ENCODE results near the gene USP3.

Gene USP3, protein sequence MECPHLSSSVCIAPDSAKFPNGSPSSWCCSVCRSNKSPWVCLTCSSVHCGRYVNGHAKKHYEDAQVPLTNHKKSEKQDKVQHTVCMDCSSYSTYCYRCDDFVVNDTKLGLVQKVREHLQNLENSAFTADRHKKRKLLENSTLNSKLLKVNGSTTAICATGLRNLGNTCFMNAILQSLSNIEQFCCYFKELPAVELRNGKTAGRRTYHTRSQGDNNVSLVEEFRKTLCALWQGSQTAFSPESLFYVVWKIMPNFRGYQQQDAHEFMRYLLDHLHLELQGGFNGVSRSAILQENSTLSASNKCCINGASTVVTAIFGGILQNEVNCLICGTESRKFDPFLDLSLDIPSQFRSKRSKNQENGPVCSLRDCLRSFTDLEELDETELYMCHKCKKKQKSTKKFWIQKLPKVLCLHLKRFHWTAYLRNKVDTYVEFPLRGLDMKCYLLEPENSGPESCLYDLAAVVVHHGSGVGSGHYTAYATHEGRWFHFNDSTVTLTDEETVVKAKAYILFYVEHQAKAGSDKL
- 36.0 to 159 (median 81.1) reads per million in 18 experiments for total RNA-seq

DNA sequence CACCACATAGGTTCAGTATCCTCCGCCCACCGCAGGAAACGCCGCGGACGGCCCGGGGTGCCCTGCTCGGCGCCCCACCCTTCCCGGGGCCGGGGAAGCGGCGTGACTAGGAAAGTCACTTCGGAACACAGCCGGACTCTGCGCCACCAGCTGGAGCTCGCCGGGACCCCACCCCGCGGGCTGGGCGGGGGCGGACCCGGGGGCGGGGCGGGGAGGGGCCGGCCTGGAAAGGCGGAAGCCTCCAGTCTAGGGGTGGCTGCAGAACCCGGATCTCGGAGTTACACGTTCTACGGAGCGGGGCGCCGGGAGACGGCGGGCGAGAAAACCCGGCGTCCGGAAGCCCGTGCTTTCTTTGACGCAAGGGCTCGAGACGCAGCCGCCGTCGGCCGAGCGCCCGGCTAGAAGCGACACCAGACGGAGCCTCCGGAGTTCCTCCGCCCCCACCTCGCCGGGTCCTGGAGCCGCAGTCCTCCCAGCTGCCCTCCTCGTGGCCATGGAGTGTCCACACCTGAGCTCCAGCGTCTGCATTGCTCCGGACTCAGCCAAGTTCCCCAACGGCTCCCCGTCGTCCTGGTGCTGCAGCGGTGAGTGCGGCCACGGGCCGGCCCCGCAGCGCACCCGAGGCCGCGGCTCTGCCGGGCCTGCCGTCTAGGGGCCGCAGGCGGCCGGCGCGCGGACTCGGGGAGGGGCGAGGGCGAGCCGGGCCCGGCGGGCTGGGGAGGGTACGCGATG, at the start of gene USP3:
Gene USP3 (plus strand): TSS at position 347 of the 732 bp plus-strand sequence. CDS start 147 bp downstream, at position 494.
- DNase-seq, result peak; percentile 96 to 97

DNA sequence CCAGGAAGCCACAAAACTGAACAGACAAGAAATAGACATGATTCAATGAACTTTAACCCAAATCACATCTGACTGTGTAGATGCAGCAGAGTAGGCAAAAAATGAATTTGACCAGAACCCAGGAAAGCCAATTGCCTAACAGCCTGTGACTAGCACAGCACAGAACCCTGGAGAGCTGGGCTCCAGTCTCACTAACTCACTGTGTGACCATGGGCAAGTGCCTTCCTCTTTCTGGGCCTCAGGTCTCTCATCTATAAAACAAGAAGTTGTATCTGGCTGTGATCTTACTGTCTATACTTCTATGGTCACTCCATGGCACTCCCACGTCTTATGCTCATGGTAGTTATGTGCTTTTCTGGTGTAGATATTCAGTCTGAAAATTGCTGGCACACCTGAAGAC, 48.1 kb upstream of the USP3 start:
- DNase-seq, result peak; percentile 54 to 78

DNA sequence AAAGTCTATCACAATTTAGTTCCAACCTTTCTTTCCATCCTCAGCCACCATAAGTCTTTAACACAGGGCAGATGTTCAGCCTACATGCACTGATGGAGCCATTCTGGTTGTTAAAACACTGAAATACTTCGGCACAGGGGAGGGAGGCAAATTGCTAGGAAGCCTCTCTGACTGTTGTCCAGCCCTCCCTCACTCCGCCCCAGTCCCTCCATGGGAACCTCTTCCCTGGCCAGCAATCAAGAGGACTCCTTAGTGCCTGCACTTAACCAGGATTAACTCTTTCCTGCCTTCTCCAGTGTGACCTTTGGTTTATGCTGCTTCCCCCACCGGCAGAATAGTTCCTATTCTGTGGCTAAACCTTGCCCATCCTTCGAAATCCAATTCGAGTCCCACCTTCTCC, 47.0 kb upstream of the USP3 start:
- DNase-seq, result no peak

DNA sequence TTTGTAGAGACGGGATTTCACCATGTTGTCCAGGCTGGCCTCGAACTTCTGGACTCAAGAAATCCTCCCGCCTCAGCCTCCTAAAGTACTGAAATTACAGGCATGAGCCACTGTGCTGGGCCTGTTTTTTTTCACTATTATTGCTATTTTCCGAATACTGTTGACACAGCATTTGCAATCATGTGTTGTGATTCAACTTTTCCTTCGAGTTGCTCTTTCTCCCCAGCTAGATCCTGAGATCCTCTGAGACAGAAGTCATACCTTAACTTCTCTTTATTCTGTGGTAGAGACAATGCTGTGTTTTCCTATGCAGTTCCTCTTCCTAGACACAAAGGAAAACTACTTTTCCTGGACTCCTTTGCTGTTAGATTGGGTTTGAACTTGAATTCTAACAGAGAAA, 46.4 kb upstream of the USP3 start:
- peak; percentile 41 to 53 for DNase-seq

DNA sequence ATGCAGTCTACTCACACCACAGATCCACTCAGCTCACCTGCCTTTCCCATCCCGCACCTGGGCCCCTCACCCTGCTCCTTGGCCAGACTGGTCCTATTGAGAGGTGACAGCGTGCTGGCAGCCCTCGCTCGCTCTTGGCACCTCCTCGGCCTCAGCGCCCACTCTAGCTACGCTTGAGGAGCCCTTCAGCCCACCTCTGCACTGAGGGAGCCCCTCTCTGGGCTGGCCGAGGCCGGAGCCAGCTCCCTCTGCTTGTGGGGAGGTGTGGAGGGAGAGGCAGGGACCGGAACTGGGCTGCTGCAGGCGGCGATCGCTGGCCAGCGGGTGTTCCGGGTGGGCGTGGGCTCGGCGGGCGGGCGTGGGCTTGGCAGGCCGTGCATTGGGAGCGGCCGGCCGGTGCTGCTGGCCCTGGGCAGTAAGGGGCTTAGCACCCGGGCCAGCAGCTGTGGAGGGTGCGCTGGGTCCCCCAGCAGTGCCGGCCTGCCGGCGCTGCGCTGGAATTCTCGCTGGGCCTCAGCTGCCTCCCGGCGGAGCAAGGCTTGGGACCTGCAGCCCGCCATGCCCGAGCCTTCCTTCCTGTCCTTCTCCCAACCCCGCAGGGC, 45.5 kb upstream of the USP3 start:
- DNase-seq, result no peak

DNA sequence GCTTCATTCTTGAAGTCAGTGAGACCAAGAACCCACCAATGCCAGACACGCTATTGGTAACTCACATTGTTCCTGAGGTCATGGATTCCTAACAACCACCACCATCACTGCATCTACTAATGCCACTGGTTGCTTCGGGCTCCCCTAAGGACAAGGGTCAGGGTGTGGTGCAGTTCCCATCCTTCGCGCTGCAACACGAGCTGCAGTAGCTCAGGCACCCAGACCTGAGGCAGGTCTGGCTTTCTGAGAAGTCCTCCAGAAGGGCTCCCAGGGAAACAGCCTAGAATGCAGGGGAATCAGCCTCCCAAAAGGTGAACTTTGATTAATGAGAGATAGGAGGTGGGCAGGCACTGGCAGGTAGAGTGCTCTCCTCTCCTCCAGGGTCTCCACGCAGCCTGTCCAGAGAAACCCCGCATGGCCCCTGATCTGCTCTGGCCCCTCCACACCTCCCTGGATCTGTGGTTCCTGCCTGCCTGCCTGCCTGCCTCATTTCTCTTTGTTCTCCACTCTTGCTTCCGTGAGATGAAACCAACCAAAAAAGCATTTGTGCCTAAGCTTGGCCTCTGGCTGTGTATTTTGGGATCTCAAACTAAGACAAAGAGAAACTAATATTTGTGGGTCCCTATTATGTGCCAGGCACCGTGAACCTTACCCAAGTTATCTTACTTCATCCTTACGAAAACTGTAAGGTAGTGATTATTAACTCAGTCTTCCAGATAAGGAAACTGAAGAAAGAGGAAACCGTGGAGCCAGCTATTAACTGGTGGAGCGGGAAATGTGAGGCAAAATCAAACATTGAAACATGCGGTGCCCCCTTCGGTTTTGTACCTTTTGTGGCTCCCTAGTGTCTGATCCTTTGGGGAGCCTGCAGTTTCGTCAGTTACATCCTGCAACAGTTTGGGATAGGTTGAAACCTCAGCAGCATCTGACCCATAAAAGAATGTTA, 43.9 kb upstream of the USP3 start:
- no peak for DNase-seq

DNA sequence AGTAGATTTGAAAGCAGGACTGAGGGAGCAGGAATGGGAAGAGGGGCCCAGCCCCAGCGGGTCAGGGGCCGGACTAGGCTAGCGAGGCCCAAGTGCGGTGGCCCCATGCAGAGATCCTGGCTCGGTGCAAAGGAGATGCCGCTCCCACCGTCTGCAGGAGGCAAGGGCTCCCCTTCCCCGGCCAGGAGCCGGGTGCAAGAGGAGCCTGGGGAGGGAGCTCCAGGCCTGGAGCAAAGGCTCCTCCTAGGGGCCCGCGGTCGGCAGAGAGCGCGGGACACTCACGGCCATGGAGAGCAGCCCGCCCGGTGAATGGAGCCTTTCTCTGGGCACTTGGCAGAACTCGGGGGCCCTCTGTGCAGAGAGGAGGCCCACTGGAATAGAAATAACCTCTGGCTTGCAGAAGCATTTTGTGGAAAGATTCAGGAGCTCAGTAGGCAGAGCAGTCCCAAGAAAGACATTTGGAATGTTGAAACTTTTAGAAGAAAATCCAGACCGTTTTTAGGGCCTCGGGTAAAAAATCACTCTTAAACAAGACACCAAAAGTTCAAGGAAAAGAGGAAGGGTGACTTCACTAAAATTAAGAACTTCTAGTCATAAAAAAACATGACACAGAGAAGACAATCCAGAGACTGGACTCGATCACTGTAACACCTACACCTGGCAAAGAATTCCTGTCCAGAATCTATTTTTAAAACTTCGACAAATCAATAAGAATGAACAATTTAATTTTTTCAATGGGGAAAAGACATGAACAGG, 43.0 kb upstream of the USP3 start:
- DNase-seq, result peak in 1 of 2 donors; percentile 53

DNA sequence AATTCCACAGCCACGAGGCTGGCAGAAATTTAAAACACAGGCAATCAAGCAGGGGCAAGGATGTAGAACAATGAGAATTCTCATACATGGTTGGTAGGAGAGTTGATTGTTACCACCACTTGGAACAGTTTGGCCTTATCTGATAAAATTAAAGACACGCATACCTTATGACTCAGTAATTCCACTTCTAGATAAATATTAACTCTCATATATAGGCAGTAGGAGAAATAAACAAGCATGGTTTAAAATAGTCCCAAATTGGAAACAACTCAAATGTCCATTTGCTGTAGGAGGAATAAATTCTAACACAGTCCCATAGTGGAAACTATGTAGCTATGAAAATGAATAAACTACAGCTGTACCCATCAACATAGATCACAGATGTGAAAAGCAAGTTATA, 42.3 kb upstream of the USP3 start:
- no peak for DNase-seq

DNA sequence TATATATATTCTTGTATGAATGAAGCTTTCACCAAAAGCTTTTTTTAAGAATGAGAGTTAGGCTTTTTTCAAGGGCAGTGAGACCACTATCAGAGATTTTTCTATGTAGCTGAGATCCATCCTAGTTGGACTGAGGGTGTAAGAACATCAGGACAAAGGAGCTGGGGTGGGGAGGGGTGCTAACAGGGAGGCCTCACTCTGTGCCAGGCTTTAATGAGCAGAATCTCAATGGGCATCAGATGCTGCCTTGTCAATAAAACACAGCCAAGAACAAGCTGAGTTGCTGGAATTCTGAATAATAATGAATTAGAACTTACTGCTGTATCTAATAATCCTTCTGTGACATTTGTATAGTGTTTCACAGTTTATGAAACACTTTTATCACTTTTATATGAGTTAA, 41.4 kb upstream of the USP3 start:
- DNase-seq, result no peak

DNA sequence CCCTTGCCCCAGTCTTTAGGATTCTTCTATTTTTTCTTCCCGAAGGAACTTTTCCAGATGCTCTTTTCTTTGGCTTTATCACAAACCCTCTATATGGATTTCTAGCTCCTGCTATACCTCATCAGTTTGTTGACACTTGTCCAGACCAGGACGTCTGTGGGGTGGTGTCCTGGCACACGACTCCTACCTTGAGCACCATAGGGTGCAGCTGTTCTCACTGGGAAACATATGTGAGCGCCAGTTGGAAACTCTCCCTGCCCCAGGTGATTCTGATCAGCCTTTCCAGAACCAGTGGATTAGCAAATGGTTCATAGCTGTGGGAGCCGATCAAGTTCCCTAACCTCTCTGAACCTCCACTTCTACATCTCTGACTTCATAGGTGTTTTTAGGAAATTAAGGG, 40.6 kb upstream of the USP3 start:
- DNase-seq, result no peak

DNA sequence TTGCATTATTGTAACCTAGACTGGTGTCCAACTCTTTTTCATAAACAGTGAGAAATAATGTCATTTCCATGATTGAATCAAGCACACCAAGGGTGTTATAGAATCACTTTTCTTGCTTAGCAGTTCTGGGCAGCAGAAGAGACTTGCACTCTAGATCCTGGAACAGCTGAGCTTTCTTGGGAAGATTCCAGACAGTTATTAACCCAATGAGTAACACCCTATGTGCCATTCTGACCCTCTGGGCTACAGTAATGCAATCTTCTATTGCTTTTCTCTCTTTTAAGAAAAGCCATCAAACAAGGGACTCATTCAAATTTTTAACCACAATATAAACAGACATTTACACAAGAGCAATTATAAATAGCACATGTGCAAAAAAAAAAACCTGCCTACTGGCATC, 39.3 kb upstream of the USP3 start:
- no peak for DNase-seq

DNA sequence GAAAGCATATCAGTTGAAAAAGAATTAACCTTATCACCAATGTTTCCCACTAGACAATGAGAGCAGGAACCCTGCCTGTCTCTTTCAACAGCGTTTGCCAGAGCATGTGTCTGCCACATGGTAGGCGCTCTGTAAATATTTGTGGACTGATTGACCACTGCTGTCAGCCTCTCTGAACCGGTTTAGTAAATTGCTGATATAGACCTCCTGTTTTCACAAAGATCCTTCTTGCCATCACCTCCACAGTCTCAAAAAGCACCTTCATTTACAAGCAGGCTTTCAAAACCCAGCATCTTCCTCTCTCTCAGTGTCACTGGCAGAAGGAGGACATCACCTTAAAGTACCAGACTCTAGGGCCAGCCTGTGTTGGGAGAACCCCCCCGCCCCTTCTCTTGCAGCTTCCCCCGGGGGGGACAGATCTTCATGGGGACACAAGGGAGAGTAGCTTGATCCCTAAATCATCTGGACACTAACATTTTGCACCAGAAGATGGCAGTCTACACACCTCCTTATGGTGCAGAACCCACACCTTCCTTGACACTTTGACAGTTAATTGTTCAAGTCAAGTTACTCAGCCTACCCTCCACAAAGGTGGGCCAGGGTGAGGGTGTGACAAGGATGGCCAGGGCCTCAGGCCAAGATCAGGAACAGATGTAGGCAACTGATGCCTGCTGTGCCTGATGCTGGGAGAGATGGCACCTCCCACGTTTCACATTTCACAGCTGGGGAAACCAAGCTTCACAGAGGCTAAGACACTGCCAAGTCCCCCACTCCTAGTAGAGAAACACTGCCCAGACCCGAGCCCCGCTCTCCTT, 37.8 kb upstream of the USP3 start:
- DNase-seq, result peak; percentile 69 to 83

DNA sequence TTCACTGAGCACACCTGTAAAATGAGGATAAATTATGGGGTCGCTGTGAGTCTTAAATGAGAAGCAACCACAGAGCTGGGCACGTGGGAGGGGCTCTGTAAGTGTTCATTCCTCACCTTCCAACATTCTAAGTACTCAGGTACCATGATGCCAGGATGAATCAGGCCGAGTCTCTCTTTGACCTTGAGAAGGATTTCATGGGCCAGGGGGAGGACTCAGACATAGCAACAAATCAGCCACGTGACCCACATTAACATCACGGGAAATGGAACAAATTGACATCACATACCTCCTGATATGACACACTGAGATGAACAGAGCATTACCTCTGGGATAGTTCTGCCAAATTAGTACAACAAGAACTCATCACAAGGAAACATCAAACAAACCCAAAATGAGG, 35.2 kb upstream of the USP3 start:
- no peak for DNase-seq

DNA sequence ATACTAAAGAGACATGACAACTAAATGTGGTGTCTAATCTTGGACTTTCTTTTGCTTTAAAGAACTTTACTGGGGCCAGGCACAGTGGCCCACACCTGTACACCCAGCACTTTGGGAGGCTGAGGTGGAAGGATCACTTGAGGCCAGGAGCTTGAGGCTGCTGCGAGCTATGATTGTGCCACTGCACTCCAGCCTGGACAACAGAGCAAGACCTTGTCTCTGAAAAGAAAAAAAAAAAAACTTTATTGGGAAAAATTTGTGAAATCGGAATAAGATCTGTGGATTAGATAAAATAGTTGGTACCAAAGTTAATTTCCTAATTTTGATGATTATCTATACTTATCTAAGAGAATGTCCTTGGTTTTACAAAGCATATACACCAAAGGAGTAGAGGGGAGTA, 34.4 kb upstream of the USP3 start:
- DNase-seq, result no peak

DNA sequence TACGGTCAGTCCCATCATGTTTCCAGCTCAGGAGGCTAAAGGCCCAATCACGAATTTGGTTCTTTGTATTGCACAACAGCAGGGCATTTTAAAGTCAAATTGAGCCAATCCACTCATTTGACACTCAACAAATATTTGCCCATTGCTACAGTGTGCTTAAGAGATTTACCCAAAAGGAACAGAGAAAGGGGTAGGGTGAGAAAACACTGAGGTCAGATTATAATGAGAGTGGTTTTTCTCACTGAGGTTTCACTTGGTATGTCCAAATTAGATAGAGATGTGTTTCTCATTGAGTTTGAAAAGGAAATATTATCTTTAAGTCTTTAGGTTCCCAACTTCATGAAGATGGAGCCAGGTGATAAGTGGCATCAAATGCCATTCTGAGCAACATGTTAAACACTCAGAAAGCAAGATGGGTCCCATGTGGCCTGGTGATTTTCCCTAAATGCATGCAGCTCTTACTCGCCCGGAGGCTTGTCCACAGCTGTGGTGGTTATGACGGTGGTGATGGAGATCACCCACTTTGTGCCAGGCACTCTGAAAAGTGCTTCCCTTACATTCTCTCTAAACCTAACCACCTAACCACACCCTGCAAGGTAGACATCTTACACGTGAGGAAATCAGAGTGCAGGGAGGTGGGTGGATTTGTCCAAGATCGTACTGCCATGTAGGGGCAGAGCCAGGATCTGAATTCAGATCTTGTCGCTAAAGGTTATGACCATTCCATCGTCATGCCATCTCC, 31.2 kb upstream of the USP3 start:
- DNase-seq, result no peak

DNA sequence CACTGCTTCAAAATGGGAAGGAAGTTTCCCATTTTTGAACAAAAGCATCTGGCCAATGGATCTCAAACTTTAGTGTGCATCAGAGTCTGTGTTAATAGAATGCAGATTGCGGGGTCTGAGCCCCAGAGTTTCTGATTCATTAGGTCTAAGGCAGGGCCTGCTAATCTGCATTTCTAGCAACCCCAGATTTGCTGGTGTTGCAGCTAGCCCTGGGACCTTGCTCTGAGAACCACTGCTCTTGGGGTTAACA, 30.7 kb upstream of the USP3 start:
- no peak for DNase-seq

DNA sequence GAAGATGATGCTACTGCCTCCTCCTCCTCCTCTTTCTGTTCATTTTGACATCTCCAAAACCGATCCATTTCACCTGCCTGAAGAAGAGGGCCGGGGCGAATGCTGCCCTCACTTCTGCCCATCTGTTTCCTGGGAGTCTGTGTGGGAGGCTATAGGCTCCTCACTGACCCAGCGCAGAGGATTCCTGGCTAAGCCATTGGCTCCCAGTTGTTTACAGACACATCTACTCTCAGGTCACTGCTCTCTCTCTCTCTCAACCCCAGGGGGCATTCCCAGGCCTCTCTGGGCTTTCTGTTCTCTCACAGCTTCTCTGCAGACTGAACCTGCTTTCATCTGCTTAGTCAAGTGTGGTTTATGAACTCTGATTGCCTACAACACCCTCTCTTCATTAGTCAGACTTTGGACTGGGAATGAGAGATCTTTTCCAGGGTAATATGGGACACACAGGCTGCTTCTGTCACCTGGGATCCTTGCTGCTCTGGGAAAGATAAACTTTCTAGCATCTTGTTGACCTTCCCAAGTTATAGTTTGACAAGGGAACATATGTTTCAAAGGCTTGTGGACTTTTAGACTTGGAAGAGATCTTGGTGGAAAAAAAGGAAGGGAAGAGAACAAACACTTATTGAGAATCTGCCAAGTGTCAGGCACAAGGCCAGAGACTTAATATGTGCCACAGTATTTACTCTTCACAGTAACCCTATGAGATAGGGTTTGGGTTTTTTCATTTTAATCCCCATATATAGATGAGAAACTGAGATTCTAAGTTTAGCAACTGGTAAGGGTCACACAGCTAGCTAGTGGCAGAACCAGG, 30.2 kb upstream of the USP3 start:
- peak in 1 of 2 donors; percentile 35 for DNase-seq

DNA sequence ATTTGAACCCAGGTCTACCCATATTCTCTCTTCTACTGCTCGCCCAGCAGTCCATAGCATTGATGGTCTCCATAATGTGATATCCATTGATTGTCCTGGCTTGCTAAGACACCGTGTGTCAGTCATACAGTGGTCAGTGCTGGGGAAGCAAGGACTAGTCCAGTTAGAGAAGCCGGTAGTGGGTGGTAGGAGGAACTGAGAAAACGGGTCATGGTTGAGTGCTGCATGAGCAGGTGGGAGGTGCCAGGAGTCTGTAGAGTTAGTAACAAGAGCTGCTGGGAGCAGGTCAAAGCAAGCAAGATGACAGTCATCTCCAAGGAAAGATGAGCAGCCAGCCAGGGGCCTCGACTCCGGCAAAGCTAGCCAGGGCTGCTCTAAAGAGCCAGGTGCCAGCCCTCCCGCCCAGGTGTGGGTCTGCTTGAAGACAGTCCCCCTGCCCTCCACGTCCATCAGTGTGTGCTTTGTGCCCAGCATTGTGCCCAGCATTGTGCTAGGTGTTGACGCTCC, 29.5 kb upstream of the USP3 start:
- DNase-seq, result peak; percentile 90 to 94

DNA sequence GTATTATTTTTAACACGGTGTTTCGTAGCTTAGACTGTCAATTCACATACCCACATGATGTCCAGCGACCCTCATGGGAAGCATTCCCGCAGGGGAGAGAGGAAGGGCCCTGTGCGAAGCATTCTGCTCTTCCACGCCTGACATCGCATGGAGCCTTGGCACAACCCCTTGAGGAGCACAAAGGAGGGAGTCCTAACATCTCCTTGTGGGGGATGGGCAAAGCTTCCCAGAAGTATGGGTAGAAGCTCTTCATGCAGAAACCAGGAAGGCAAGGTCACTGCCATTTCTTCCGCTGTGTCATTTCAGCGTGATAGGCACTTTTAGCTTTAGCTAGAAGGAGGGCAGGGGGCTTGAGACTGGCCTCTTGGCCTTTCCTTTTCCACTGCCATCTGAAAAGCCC, 28.7 kb upstream of the USP3 start:
- no peak for DNase-seq
